Stimulated activated CD8-positive, alpha-beta memory T cell treated with anti-CD3 and anti-CD28 coated beads, Interleukin-7, amount 100 ng/mL, for 24 hours (primary cell): ENCODE measurements around the gene LMOD2.

Experiments
- DNase-seq: peaks from one replicate; pipeline ENCODE4 v3.0.0-alpha.2; 2020; ENCODE audit warnings: low read depth

The LMOD2 gene

DNA sequence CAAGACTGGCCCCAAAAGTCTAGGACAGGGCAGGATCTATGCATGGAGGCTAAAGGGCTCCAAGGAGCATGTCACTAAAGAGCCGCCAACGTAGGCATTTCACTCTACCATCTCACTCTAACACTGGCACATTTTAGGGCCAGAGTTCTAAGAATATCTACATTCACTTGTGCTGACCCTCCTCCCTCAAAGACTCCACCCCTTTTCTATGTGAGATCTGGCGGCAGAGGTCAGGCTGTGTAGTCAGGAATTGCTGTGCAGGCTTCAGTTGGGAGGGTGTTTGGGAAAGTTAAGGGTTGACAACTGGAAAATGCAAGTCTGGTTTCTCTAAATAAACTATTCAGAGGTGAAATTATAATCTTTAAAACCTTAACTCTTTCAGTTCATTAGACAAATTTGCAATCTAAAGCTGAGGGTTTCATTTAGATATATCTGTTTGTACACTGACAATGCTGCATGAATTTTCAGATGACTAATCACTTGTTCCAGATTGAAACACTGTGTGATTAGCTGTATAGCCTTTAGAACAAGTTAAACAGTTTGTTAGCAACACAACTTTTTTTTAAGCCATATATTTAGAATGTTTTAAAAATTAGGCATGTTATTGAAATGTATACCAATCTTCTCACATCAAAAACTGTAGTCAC, 18.2 kb downstream of the LMOD2 start:
- no peak for DNase-seq

DNA sequence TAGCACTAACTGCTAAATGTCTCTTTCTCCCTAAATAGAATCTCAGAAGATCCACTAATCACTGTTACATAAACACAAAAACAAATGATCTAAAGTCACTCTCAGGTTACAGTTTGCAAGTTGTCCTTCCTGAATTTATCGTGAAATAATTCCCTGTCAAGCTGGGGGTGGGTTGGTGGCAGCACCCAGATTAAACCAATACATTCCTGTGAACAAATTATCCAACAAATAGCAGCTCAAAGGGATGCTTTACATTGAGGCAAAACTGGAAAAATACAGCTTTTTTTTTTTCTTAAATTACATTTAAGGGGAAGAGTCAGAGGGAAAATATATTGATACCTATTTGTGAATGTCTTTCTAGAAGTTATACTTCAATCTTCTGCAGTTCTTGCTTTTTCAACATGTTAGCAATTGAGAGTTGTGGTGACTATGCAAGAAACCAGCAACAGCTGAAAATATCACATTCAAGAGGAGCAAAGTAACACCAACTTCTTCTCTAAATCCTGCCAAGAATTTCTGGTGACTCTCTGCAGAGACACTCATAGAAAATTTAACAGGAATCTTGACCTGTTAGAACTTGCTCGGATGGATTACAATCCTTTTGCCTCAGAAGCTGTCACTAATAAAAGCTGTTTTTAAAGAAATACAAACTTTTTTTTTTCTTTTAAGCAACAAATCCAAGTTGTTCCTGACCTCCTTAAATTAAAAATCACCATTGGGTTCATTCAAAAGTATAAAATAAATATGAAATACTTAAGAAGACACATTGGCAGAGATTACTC, 18.9 kb downstream of the LMOD2 start:
- no peak for DNase-seq

- DNase-seq: no peak
Measured at GRCh38 chr7:123675181-123675473, 19.5 kb downstream of the LMOD2 start.

GRCh38 chr7:123677061-123677715, 21.5 kb downstream of the LMOD2 start:
- no peak for DNase-seq

DNA sequence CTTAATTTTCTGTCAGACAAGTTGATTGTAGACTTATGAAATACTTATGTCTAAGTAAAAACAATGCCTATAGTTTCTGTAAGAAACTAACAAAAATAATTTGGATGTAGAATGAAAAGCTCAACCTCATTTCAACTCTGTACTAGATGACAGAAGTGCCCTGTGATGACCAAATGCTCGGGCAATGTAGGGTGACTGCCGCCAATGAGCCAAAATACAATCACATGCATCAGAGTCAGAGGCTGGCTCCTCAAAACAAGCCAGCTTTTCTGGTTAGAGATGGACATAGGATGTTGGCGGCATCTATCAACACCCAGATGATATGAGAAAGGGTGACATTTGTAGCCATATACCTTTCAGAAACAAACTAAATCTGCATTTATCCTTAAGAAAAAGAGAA, 23.9 kb downstream of the LMOD2 start:
- no peak for DNase-seq

DNA sequence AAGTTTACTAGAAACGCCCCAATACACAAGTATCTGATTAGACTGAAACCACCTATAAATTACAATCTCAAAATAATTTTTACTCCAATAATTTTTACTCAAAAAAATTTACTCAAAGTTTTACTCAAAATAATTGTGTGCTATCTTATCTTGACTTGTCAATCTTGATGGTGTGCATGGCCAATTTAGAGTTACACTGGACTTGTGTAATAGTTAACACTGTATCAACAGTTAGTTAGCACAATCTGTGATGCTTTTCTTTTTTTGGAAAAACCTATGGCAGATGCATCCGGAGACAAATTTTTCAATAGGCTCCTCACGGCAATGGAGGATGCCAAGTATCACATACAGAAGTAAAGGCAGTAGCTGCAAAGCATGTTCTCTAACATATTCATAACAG, 24.9 kb downstream of the LMOD2 start:
- DNase-seq: no peak

DNA sequence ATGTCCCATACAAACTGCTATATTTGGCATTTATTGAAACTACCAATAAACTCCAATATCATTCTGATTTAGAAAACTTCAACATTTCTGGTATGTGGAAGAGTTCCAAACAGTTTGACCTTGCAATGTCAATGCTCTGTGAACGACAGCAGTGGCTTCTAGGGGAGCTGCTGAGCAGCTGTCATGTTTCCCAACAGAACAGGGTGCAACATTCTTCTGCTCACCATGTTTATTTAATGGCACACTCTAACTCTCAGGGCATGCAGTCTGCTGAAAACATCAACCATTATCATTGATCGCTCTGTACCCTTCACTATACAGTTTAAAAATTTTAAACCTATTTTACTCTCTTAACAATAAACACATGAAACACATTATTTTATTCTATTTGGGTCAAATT, 25.9 kb downstream of the LMOD2 start:
- no peak for DNase-seq

DNA sequence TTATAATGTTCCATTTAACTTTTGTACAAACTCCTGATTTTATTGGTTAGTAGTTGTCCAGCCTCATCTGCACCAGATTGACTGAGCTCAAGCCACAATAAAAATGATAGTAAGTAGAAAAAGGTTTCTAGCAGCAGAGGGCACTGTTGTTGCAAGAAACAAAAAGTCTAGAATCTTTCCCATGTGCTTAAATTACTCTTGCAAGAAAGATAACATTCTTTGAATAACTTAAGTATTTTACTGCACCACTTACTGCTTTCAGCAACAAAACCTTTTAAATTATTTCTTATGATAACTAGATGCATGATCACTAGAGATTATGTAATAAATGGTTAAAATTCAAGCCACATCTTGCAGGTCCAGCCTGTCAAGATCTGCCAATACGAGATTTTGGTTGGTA, 27.0 kb downstream of the LMOD2 start:
- DNase-seq: no peak

DNA sequence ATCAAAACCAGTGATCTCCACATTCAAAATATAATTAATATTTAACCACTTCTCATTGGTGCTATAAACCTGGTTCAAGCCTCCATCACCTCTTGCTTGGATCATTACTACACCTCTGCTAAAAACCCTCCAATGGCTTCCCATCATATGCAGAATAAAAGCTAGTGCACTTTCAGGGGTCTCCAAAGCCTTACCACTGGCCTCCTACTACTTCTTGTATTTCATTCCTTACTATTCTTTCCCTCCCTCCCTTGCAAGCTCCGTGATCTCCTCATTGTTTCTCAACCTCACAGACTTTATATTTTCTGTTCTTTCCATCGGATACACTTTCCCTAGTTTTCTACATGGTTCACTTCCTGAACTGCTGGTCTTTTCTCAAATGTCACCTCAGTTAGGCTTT, 31.5 kb downstream of the LMOD2 start:
- no peak for DNase-seq

GRCh38 chr7:123687727-123688126, 32.1 kb downstream of the LMOD2 start:
- DNase-seq: no peak

DNA sequence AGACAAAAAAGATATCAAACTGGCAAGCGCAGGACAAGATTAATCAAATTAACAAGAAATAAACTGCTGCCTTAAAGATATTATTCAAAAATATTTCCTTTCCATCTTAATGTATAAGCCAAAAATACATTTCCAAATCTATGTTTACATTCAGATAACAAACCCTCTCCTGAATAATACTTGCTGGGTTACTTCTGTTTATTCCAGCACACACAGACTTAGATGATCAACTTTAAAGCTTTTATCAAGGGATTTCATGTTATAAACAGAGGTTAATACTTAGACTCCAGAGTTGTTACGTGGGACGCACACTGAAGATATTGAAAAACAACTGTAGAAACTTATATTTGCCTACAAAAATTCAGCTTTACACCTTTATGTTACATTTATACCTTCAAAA, 33.6 kb downstream of the LMOD2 start:
- no peak for DNase-seq

DNA sequence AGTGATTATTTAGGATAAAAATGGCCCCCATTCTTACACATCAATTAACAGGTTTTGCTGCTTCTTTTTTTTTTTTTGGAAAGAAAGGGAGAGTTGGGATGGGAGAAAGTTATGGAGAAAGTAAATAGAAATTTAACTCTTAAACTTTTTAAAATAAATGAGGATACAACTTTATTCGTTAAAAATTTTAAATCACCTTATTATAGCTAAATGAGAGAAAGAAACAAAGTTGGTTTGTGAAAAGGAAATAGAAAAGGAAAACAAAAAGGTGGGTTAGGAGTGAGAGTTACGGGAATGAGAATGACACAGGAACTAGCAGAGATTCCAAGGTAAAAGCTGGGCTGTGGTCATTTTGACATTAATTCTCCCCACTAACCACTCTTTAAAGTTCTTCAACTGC, 34.9 kb downstream of the LMOD2 start:
- DNase-seq: no peak

GRCh38 chr7:123692471-123692877, 36.8 kb downstream of the LMOD2 start:
- no peak for DNase-seq

- no peak for DNase-seq
Measured at GRCh38 chr7:123695944-123696677, 40.4 kb downstream of the LMOD2 start.

DNA sequence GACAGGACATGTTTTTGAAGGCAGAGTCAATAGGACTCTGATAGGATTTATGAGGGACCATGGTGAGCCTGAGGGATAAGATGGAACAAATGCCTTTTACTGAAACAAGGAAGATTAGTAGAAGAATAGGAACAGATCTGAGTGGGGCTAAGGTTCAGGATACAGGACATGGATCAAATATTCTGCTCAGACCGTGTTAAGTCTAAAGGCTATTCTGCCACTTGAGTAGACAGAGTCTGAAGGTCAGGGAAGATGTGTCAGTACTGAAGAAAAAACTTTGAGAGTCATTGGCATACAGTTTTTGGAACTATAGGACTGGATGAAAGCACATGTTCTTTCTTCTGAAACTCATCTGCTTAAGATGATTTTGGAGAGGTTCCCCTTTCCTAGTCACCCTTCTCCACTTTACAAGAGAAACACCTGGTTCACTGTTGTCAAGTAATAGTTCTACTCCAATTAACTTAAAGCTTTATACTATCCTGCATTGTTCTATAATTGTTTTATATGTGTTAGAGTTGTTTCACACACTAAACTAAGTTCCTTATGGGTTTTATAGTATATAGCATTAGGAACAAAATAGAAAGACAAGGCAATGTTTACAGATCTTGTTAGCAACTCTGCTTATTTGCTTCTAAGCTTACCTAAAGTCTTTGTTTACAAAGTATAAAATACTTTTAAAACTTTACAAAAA, 49.7 kb downstream of the LMOD2 start:
- DNase-seq: no peak

DNA sequence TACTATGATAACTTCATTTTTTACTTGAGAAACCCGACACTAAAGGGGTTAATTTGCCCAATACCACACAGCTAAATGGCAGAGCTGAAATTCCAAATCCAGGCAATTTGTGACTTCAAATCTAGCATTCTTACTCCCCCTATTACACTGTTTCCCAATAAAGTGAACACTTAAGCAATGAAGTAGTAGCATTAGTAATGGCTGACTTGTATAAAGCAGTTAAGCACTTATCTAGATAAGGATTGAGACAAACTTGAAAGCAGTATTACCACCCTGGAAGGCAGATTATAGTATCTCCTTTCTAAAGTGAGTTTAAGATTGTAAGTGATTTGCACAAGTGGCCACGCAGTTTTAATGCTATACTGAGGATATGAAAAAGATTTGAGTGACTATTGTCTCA, 53.9 kb downstream of the LMOD2 start:
- no peak for DNase-seq

- DNase-seq: no peak
Measured at GRCh38 chr7:123710683-123711082, 55.0 kb downstream of the LMOD2 start.

DNA sequence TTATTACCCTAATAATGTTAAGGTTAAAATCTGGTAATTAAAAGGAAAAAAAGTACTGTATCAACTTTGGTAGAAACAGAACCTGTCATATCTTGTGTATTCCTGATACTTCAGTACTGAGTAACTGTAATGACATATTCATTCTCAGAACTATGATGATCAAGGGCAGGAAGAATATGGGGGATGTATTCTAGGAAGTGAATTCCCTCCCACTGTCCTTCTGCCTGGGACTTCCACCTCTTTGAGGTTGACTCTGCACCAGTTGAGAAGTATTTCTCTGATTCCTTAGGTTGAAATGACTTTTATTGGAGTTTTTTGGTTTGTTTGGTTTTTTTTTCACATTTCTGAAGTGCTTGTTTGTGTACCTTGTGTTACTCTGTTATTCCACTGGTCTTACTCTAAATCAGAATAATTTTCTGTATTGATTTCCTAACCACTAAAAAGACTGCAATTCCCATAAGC, 56.2 kb downstream of the LMOD2 start:
- no peak for DNase-seq

GRCh38 chr7:123712619-123713018, 57.0 kb downstream of the LMOD2 start:
- no peak for DNase-seq
